ENCODE measurements around the gene PARD6A. TPM values are rescaled to one million over a fixed set of nuclear protein-coding genes. Genes with fewer than 3 reads are reported as not detected.

The PARD6A gene
- total and polyA plus RNA-seq, 2 of the 13 experiments (the other 11 are each of a cell fraction or from before 2014, with no cell fraction given) = 3.5 to 4.3 TPM

DNA sequence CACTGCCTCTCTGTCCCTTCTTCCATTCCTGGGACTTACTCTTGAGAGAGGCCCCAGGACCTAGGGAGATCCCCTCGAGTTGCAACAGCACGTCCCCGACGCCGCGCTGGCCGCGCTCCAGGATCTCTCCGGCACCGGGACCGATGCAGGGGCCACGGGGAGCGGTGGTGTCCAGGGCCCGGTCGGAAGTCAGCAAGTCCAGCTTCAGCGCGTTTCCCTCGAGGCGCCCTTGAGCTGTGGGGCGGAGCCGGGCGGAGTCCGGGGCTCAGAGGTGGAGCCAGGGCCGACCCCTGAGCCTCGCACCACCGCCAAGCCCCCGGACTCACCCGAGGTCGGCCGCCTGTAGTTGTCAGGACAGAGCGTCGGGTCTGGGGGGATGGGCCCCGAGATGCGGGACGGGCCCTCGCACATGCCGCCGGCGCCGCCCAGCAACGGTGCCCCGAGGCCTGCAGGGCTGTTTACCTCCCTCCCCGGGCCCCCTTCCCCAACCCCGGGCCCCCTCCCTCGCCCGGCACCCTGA lies 5.3 kb downstream of the PARD6A start (continued):
- peak; percentile 91 for TF ChIP-seq ZNF253 (CRISPR knock-in tag; IDR thresholded peaks at IDR 0.05; ENCODE audit: borderline replicate concordance)
- TF ChIP-seq GMEB1 (CRISPR knock-in tag; IDR thresholded peaks at IDR 0.05; ENCODE audit: borderline replicate concordance) = no peak
- no peak for TF ChIP-seq HOXD1 (CRISPR knock-in tag; IDR thresholded peaks at IDR 0.05)
- no peak for TF ChIP-seq SMARCE1 (IDR thresholded peaks at IDR 0.05; ENCODE audit: borderline replicate concordance)
- TF ChIP-seq ZBTB26 (CRISPR knock-in tag; IDR thresholded peaks at IDR 0.05; ENCODE audit: borderline replicate concordance) = peak; percentile 55; the same call in 1 of the 2 replicates
- no peak for TF ChIP-seq HNF1A (IDR thresholded peaks at IDR 0.05; ENCODE audit: low read depth)
- 0 out of 2 replicates have a peak, but pooled peaks have one; percentile 8 for TF ChIP-seq HNF1A (CRISPR knock-in tag; IDR thresholded peaks at IDR 0.05; ENCODE audit: borderline replicate concordance)
- no peak for TF ChIP-seq KMT2B (CRISPR knock-in tag; IDR thresholded peaks at IDR 0.05)
- TF ChIP-seq MAZ (IDR thresholded peaks at IDR 0.05; ENCODE audit: borderline replicate concordance, low read depth, low read length) = no peak
- TF ChIP-seq MAZ (CRISPR knock-in tag; IDR thresholded peaks at IDR 0.05; ENCODE audit: low read depth) = peak; percentile 3; the same call in 1 of the 2 replicates
- peak; percentile 10 for TF ChIP-seq SKI (IDR thresholded peaks at IDR 0.05; ENCODE audit: partially characterized antibody)
- TF ChIP-seq CTCF (CRISPR knock-in tag; IDR thresholded peaks at IDR 0.05) = peak; percentile 44
- no peak for TF ChIP-seq ZNF12 (CRISPR knock-in tag; IDR thresholded peaks at IDR 0.05)
- peak; percentile 62; the same call in 1 of the 2 replicates for TF ChIP-seq TARDBP (CRISPR knock-in tag; IDR thresholded peaks at IDR 0.05)
- no peak for TF ChIP-seq CREBL2 (CRISPR knock-in tag; IDR thresholded peaks at IDR 0.05; ENCODE audit: borderline replicate concordance)
- no peak for TF ChIP-seq ZNF235 (CRISPR knock-in tag; IDR thresholded peaks at IDR 0.05; ENCODE audit: borderline replicate concordance)
- 0 out of 2 replicates have a peak, but pooled peaks have one; percentile 34 for TF ChIP-seq SMYD3 (CRISPR knock-in tag; IDR thresholded peaks at IDR 0.05)
- TF ChIP-seq MATR3 (CRISPR knock-in tag; IDR thresholded peaks at IDR 0.05) = no peak
- no peak for TF ChIP-seq IKZF1 (IDR thresholded peaks at IDR 0.05)
- no peak for TF ChIP-seq STAT5B (CRISPR knock-in tag; IDR thresholded peaks at IDR 0.05)

Measured in HepG2 (cell line).